ENCODE measurements around the gene CD7. TPM values are rescaled to one million over a fixed set of nuclear protein-coding genes. Genes with fewer than 3 reads are reported as not detected.

CD7 gene
- total RNA-seq, 4 donors from 2014 or later = 0.45 to 3.0 (median 2.5) TPM; not detected in 1

- Histone ChIP-seq H3K4me1 (peaks cover 13 to 23% of the 10 kb centered on the region in 2 donors), H3K4me3 (replicated peaks in 1 of 3) (no peak overlapping the region), H3K27me3 (no peaks in the 10 kb centered on the region), H3K27ac (no peak overlapping the region), H3K36me3 (no peaks in the 10 kb centered on the region), H3K9me3 (no peaks in the 10 kb centered on the region)
- no peak for TF ChIP-seq CTCF (IDR thresholded peaks at IDR 0.05)
- TF ChIP-seq POLR2A (IDR thresholded peaks at IDR 0.05) = no peak
- intact Hi-C loops (cut with DNase I) = no loop called here
- no peak for DNase-seq
- 92 to 97% methylated on average over 9 to 13 of the region's 15 CpGs for WGBS, 2 donors
These were observed 14.8 kb downstream of the CD7 start for GRCh38 chr17:82302568-82302963.

GRCh38 chr17:82301916-82302567, 15.4 kb downstream of the CD7 start:
- TF ChIP-seq CTCF (IDR thresholded peaks at IDR 0.05) = no peak
- H3K36me3 ChIP-seq = no peaks in the 10 kb centered on the region
- H3K4me3 ChIP-seq (replicated peaks in 1 of 3) = no peak overlapping the region
- 79 to 84% methylated on average over 13 to 19 of the region's 23 CpGs for WGBS, 2 donors
- no peaks in the 10 kb centered on the region for H3K9me3 ChIP-seq
- peaks cover 18 to 29% of the 10 kb centered on the region in 2 donors for H3K4me1 ChIP-seq
- intact Hi-C loops (cut with DNase I) = no loop called here
- H3K27ac ChIP-seq = no peak overlapping the region
- H3K27me3 ChIP-seq = no peaks in the 10 kb centered on the region
- DNase-seq = no peak

- H3K4me1 ChIP-seq = peaks cover 18 to 33% of the 10 kb centered on the region in 2 donors
- no peak overlapping the region for H3K27ac ChIP-seq
- no peak for DNase-seq
- H3K36me3 ChIP-seq = no peaks in the 10 kb centered on the region
- no peaks in the 10 kb centered on the region for H3K27me3 ChIP-seq
- intact Hi-C loops (cut with DNase I) = no loop called here
- H3K4me3 ChIP-seq (replicated peaks in 1 of 3) = no peak overlapping the region
- 82 to 96% methylated on average over 4 to 10 of the region's 12 CpGs for WGBS, 2 donors
- no peaks in the 10 kb centered on the region for H3K9me3 ChIP-seq
- TF ChIP-seq POLR2A (IDR thresholded peaks at IDR 0.05) (no peak), CTCF (IDR thresholded peaks at IDR 0.05) (no peak)
These were observed 16.0 kb downstream of the CD7 start for GRCh38 chr17:82301300-82301915.

- DNase-seq = peak; percentile 73 to 75
- Histone ChIP-seq H3K27me3 (no peaks in the 10 kb centered on the region), H3K4me1 (peaks cover 18 to 37% of the 10 kb centered on the region in 2 donors), H3K4me3 (replicated peaks in 1 of 3) (no peak overlapping the region), H3K9me3 (no peaks in the 10 kb centered on the region), H3K36me3 (no peaks in the 10 kb centered on the region), H3K27ac (no peak overlapping the region)
- 49 to 84% methylated on average over 4 to 13 of the region's 21 CpGs for WGBS, 2 donors
- peak; percentile 41 to 67 (median 45) for TF ChIP-seq CTCF (IDR thresholded peaks at IDR 0.05)
- no peak for TF ChIP-seq POLR2A (IDR thresholded peaks at IDR 0.05)
- intact Hi-C loops (cut with DNase I) = no loop called here
These were observed 16.6 kb downstream of the CD7 start for GRCh38 chr17:82300707-82301270.

GRCh38 chr17:82300228-82300627, 17.2 kb downstream of the CD7 start:
- Histone ChIP-seq H3K27me3 (no peaks in the 10 kb centered on the region), H3K4me3 (replicated peaks in 1 of 3) (no peak overlapping the region), H3K36me3 (no peaks in the 10 kb centered on the region), H3K27ac (no peak overlapping the region), H3K4me1 (peaks cover 18 to 38% of the 10 kb centered on the region in 2 donors), H3K9me3 (no peaks in the 10 kb centered on the region)
- 89 to 96% methylated on average over 5 to 12 of the region's 13 CpGs for WGBS, 2 donors
- intact Hi-C loops (cut with DNase I) = no loop called here
- TF ChIP-seq POLR2A (IDR thresholded peaks at IDR 0.05) = no peak
- no peak for TF ChIP-seq CTCF (IDR thresholded peaks at IDR 0.05)
- no peak for DNase-seq

All from thyroid gland (tissue), 4 donors.